HG02642 (cell line): Measurements from ENCODE around the gene RHBDL1.

Experiments
- ATAC-seq: cut with Tn5 transposase; IDR thresholded peaks from one replicate; pipeline ENCODE4 v1.9.1; 2021; ENCODE audit warnings: mild to moderate bottlenecking; ENCODE audit not compliant: unreplicated experiment, poor library complexity

Gene RHBDL1

DNA sequence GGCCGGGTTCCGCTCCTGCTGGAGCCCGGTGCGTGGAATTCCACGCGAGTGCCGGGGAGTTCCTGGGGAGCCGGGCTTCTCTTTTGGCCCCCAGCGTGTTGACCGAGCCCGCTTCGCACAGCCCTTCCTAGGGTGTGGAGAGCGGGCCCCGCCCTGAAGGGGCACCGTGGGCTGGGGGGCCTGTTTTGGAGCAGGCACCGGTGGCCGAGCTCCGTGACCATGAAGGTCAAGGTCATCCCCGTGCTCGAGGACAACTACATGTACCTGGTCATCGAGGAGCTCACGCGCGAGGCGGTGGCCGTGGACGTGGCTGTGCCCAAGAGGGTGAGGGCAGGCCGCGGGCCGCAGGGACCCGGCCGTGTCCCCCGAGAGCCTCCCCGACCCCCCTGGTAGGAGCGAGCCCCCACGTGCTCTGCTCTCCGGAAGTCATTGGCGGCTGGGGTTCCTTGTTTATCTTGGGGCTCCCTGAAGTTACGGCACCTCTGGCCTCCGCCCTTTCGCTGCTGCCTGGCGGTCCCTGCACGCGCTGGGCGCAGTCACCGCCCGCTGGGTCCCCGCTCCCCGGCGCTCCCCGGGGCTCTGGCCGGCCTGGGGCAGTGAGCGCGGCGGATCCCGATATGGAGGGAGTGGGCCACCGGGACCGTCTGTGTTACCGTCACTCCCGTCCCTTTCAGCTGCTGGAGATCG is 52.0 kb downstream of the RHBDL1 start:
- ATAC-seq, result no peak
